OCI-LY7 (cell line): ENCODE measurements around the gene KCTD4. TPM values are rescaled to one million over a fixed set of nuclear protein-coding genes. Genes with fewer than 3 reads are reported as not detected.

Experiments
- BruUV-seq: library from RNA; stranded (reverse); fragments of 400-500 nt; replicated peaks from 2 replicates; lab custom pipeline; 2021; lab: Mats Ljungman, UMichigan
- CTCF ChIA-PET: fragments of 300-600 bp; sonication (Branson Sonifier 250); formaldehyde crosslinking; loops from one replicate; lab custom pipeline; 2022; ENCODE audit warnings: antibody characterized with exemption; ENCODE audit not compliant: unreplicated experiment; lab: Charles Lee
- POLR2A ChIA-PET: fragments of 300-600 bp; sonication (Branson Sonifier 250); formaldehyde crosslinking; loops from one replicate; lab custom pipeline; 2022; ENCODE audit warnings: antibody characterized with exemption; lab: Charles Lee
- DNase-seq: peaks from one replicate; pipeline ENCODE4 v3.0.0-alpha.2; 2015; ENCODE audit warnings: low spot score
- H2AFZ ChIP-seq: fragments of 200-600 bp; sonication (generic), shearing (Covaris generic); 2 replicates; pipeline ENCODE4 v1.6.1; 2014; ENCODE audit warnings: mild to moderate bottlenecking, antibody characterized with exemption, low read length, moderate library complexity
- H3K27ac ChIP-seq: fragments of 200-600 bp; sonication (generic); 2 replicates; pipeline ENCODE4 v1.5.1; 2014; ENCODE audit warnings: mixed run types, low read depth, mild to moderate bottlenecking, moderate library complexity, low read length, inconsistent platforms; ENCODE audit not compliant: poor library complexity, severe bottlenecking
- H3K36me3 ChIP-seq: fragments of 200-600 bp; sonication (generic); 2 replicates; pipeline ENCODE4 v1.6.1; 2014; ENCODE audit warnings: mild to moderate bottlenecking, antibody characterized with exemption, low read length, moderate library complexity, mixed read lengths; ENCODE audit not compliant: insufficient read depth
- H3K4me1 ChIP-seq: fragments of 200-600 bp; sonication (generic); 2 replicates; pipeline ENCODE4 v1.5.1; 2014; ENCODE audit warnings: mild to moderate bottlenecking, low read length; ENCODE audit not compliant: insufficient read depth, poor library complexity, severe bottlenecking
- H3K4me2 ChIP-seq: fragments of 200-600 bp; sonication (generic); 2 replicates; pipeline ENCODE4 v1.6.1; 2014; ENCODE audit warnings: mild to moderate bottlenecking, low read length
- H3K4me3 ChIP-seq: fragments of 200-600 bp; sonication (generic); 2 replicates; pipeline ENCODE4 v1.5.1; 2014; ENCODE audit warnings: mild to moderate bottlenecking, low read depth, low read length; ENCODE audit not compliant: poor library complexity, severe bottlenecking
- H3K79me2 ChIP-seq: fragments of 200-600 bp; sonication (generic); 2 replicates; pipeline ENCODE4 v1.6.1; 2016; ENCODE audit warnings: low read depth, mild to moderate bottlenecking, low read length, moderate library complexity, mixed read lengths; ENCODE audit not compliant: insufficient read depth
- H3K9me2 ChIP-seq: fragments of 200-600 bp; sonication (generic); 2 replicates; pipeline ENCODE4 v1.6.1; 2016; ENCODE audit warnings: mild to moderate bottlenecking, low read length, mixed read lengths; ENCODE audit not compliant: insufficient read depth
- H3K9me3 ChIP-seq: fragments of 200-600 bp; sonication (generic); 2 replicates; pipeline ENCODE4 v1.6.1; 2014; ENCODE audit warnings: mild to moderate bottlenecking, mixed run types, low read length, mixed read lengths
- H4K20me1 ChIP-seq: fragments of 200-600 bp; sonication (generic); 2 replicates; pipeline ENCODE4 v1.6.1; 2014; ENCODE audit warnings: mild to moderate bottlenecking, antibody characterized with exemption, low read length, moderate library complexity, mixed read lengths; ENCODE audit not compliant: insufficient read depth
- EZH2phosphoT487 ChIP-seq: fragments of 200-600 bp; sonication (generic); IDR thresholded peaks from 2 replicates; pipeline ENCODE4 v1.6.1; 2018; ENCODE audit warnings: low read depth, borderline replicate concordance, mild to moderate bottlenecking, mixed run types, antibody characterized with exemption, low read length, moderate library complexity, mixed read lengths
- intact Hi-C: fragments of 100-400 bp; cut with micrococcal nuclease; formaldehyde crosslinking; loops from one replicate; pipeline ENCODE4 v1.10.0; 2022; ENCODE audit not compliant: unreplicated experiment
- total RNA-seq, 2 experiments: library from RNA; depleted of rRNA in 1 of 2; stranded (reverse); fragments of >200 nt in 1 of 2; shearing (Covaris generic) in 1 of 2; gene quantifications; 2 replicates each; pipeline ENCODE4 v1.2.3, GENCODE V29; 2014 to 2022
- TF ChIP-seq, protein P1 (sequence below): fragments of 200-600 bp; sonication (generic); conservative IDR thresholded peaks from 2 replicates; pipeline ENCODE4 v1.5.1; 2014; ENCODE audit warnings: mild to moderate bottlenecking, antibody characterized with exemption, low read length, moderate library complexity, mixed read lengths

Gene KCTD4
- total RNA-seq, 2 experiments from 2014 or later = not detected

GRCh38 chr13:45231722-45232121 is 30.9 kb upstream of the KCTD4 start:
- ChIA-PET CTCF (no interaction called here), POLR2A (interaction anchor here (0.9 to 1.7 kb wide), 4 partner anchors 9 to 69 kb away, joined by 3 to 4 read pairs (median 3); no protein-coding TSS in a partner anchor)
- Histone ChIP-seq H3K36me3 (no peaks in the 10 kb centered on the region), H3K4me2 (no peak overlapping the region), H3K27ac (no peak overlapping the region), H2AFZ (no peak overlapping the region), H3K4me3 (no peak overlapping the region), H3K9me2 (no peaks in the 10 kb centered on the region), H3K9me3 (no peaks in the 10 kb centered on the region), H4K20me1 (no peaks in the 10 kb centered on the region), H3K79me2 (no peaks in the 10 kb centered on the region), H3K4me1 (no peaks in the 10 kb centered on the region)
- BruUV-seq = no TSS peak
- DNase-seq = no peak
- intact Hi-C loops = no loop called here
- TF ChIP-seq, protein P1, sequence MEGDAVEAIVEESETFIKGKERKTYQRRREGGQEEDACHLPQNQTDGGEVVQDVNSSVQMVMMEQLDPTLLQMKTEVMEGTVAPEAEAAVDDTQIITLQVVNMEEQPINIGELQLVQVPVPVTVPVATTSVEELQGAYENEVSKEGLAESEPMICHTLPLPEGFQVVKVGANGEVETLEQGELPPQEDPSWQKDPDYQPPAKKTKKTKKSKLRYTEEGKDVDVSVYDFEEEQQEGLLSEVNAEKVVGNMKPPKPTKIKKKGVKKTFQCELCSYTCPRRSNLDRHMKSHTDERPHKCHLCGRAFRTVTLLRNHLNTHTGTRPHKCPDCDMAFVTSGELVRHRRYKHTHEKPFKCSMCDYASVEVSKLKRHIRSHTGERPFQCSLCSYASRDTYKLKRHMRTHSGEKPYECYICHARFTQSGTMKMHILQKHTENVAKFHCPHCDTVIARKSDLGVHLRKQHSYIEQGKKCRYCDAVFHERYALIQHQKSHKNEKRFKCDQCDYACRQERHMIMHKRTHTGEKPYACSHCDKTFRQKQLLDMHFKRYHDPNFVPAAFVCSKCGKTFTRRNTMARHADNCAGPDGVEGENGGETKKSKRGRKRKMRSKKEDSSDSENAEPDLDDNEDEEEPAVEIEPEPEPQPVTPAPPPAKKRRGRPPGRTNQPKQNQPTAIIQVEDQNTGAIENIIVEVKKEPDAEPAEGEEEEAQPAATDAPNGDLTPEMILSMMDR = no peak
- no peak for TF ChIP-seq EZH2phosphoT487

DNA sequence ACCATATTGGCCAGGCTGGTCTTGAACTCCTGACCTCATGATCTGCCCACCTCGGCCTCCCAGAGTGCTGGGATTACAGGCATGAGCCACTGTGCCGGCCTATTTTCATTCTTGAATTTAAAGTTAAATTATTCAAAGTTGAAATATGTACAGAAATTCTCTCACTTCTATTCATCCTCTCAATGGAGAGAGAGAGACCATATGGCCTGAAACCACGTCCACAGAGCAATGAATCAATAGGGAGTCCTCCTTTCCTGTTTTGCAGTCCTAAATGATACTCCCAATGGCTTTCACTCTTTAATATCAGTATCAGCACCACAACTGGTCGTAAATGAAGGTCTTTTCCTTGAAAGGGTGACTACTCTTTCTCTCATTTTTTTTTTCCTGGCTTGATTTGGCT is 30.5 kb upstream of the KCTD4 start:
- POLR2A ChIA-PET = interaction anchor here (0.9 to 1.1 kb wide), 3 partner anchors 10 to 69 kb away, joined by 3 to 4 read pairs (median 3); no protein-coding TSS in a partner anchor
- no peak for DNase-seq
- H3K79me2 ChIP-seq = no peaks in the 10 kb centered on the region
- no peaks in the 10 kb centered on the region for H3K4me1 ChIP-seq
- no TSS peak for BruUV-seq
- no peaks in the 10 kb centered on the region for H3K9me2 ChIP-seq
- intact Hi-C loops = no loop called here
- H4K20me1 ChIP-seq = no peaks in the 10 kb centered on the region
- no peaks in the 10 kb centered on the region for H3K36me3 ChIP-seq
- CTCF ChIA-PET = no interaction called here
- no peak for TF ChIP-seq EZH2phosphoT487
- TF ChIP-seq, protein P1 = no peak
- no peaks in the 10 kb centered on the region for H3K9me3 ChIP-seq
- H3K4me2 ChIP-seq = no peak overlapping the region
- H3K27ac ChIP-seq = no peak overlapping the region
- H3K4me3 ChIP-seq = no peak overlapping the region
- no peak overlapping the region for H2AFZ ChIP-seq

DNA sequence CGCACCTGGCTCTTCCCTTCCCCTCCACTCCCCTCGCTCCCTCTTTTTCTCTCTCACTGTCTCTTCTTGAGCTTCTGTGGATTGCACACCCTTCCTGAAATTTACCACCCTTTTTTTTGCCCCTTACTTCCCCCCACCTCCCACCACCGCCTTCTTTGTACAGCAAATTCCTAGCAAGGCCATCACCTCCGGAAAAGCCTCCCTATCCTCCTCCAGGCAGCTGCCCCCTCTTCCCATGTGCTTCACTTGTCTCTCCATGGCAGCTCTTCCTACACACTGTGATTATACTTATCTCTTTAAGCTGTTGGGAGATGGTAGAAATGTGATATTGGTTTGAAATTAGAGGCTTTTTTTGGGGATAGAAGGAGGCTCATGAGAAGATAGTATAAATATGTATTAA is 28.3 kb upstream of the KCTD4 start:
- POLR2A ChIA-PET = interaction anchor here (0.6 to 1.7 kb wide), 4 partner anchors 37 to 182 kb away, joined by 3 to 5 read pairs (median 4); no protein-coding TSS in a partner anchor
- H3K79me2 ChIP-seq = no peaks in the 10 kb centered on the region

More for the DNA sequence above, 28.3 kb upstream of the KCTD4 start:
- Histone ChIP-seq H2AFZ (no peak overlapping the region), H3K27ac (no peak overlapping the region), H3K4me1 (no peaks in the 10 kb centered on the region), H3K4me2 (no peak overlapping the region), H3K4me3 (no peak overlapping the region), H4K20me1 (no peaks in the 10 kb centered on the region), H3K9me3 (no peaks in the 10 kb centered on the region), H3K9me2 (no peaks in the 10 kb centered on the region), H3K36me3 (no peaks in the 10 kb centered on the region)
- CTCF ChIA-PET = no interaction called here
- no peak for DNase-seq
- TF ChIP-seq EZH2phosphoT487 = no peak
- TF ChIP-seq, protein P1 = no peak
- BruUV-seq = no TSS peak
- intact Hi-C loops = no loop called here
